NB4 (cell line): Measurements from ENCODE around the gene PPARA.

ENCODE experiments used
- DNase-seq: peaks from one replicate; pipeline ENCODE4 v3.0.0; 2010; ENCODE audit warnings: low read depth
- H3K4me3 ChIP-seq: one replicate; pipeline ENCODE4 v1.5.1; 2011; ENCODE audit warnings: mild to moderate bottlenecking, low read depth, low read length, moderate library complexity
- CTCF ChIP-seq: IDR thresholded peaks from one replicate; pipeline ENCODE4 v1.5.1; 2012; ENCODE audit warnings: low read depth, low read length
- MYC ChIP-seq: IDR thresholded peaks from 2 replicates; pipeline ENCODE4 v1.6.1; 2011; ENCODE audit warnings: low read depth, low read length
- POLR2A ChIP-seq: IDR thresholded peaks from 2 replicates; pipeline ENCODE4 v1.6.1; 2011; ENCODE audit warnings: mild to moderate bottlenecking; ENCODE audit not compliant: insufficient read length; ENCODE audit errors: extremely low read depth
- TF ChIP-seq, protein P1 (sequence below): IDR thresholded peaks from 2 replicates; pipeline ENCODE4 v1.6.1; 2011; ENCODE audit warnings: low read depth, low read length

Gene PPARA

GRCh38 chr22:46145896-46146295 lies 4.4 kb upstream of the PPARA start:
- no peak overlapping the region for H3K4me3 ChIP-seq
- TF ChIP-seq CTCF (no peak), POLR2A (no peak)
- TF ChIP-seq, protein P1, sequence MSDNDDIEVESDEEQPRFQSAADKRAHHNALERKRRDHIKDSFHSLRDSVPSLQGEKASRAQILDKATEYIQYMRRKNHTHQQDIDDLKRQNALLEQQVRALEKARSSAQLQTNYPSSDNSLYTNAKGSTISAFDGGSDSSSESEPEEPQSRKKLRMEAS: no peak
- DNase-seq: no peak

DNA sequence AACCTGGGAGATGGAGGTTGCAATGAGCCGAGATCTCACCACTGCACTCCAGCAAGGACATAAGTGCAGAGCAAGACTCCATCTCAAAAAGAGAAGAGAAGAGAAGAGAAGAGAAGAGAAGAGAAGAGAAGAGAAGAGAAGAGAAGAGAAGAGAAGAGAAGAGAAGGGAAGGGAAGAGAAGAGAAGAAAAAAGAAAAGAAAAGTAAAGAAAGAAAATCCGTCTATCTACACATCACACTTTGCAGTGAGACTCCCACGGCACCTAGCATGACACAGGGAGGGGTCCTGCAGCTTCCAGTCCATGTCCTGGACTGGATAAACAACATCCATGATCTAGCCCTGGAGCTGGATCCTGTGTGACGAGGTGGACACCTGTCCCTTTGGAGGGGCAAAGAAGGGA lies 4.0 kb upstream of the PPARA start:
- no peak for DNase-seq
- no peak overlapping the region for H3K4me3 ChIP-seq
- TF ChIP-seq, protein P1: no peak
- TF ChIP-seq MYC (no peak), CTCF (no peak), POLR2A (no peak)

DNA sequence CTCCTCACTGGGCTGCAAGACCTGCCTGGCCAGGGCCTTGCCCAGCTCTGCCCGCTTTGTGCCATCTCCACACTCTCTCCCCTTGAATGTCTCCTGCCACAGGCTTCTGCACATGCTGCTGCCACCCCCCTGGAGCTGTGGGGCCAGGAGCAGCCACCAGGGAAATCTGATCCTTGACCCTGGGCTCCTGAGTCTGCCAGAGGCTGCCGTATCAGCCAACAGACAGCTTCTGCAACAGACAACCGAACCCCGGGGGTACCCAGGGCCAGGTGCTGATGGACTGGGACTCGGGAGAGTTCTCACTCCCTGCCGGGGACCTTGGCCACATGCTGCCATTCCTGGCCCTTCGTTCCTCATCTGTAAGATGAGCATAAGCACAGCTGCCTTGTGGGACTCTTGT lies 3.3 kb upstream of the PPARA start:
- TF ChIP-seq POLR2A (no peak), MYC (no peak), CTCF (no peak)
- TF ChIP-seq, protein P1: no peak
- no peak overlapping the region for H3K4me3 ChIP-seq
- DNase-seq: no peak

DNA sequence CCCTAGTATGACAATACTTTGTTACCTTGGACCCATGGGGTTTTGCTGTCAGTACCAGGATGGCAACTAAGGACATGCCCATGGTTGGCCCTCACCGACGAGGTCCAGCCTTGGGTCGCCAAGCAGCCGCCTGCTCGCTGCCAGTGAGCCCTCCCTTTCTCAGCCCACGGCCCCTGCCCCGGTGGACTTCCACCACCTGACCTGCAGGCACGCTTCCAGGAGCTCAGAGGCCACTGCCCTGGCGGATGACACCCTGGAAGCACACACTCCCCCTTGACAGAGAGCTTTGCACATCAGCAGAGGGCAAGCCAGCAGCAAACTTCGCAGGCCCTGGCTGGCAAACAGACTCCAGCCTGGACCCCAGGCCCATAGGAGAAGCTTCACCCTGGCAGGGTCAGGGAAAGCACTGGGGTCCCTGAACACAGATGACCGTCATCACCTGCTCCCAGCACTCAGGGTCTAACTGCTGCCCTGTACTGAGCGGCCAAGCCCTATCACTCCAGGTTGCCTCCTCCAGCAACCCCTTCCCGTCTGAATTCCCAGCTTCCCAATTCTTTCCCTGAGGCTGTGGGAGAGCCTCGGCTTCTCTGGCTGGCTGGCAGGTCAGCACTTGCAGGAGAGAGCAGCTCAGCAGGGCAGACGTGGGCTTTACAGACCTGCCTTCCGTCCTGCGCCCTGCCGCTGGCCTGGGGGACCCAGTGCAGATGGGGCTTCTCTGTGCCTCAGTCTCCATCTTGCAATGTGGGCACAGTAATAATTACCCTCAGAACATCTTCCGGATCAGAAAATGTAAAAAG lies 2.7 kb upstream of the PPARA start:
- no peak overlapping the region for H3K4me3 ChIP-seq
- TF ChIP-seq POLR2A (no peak), CTCF (no peak)
- no peak for DNase-seq

- TF ChIP-seq MYC: no peak
- TF ChIP-seq CTCF: no peak
- no peak for TF ChIP-seq POLR2A
- no peak for DNase-seq
- no peak overlapping the region for H3K4me3 ChIP-seq
Observed at GRCh38 chr22:46148336-46148735, 2.0 kb upstream of the PPARA start.

DNA sequence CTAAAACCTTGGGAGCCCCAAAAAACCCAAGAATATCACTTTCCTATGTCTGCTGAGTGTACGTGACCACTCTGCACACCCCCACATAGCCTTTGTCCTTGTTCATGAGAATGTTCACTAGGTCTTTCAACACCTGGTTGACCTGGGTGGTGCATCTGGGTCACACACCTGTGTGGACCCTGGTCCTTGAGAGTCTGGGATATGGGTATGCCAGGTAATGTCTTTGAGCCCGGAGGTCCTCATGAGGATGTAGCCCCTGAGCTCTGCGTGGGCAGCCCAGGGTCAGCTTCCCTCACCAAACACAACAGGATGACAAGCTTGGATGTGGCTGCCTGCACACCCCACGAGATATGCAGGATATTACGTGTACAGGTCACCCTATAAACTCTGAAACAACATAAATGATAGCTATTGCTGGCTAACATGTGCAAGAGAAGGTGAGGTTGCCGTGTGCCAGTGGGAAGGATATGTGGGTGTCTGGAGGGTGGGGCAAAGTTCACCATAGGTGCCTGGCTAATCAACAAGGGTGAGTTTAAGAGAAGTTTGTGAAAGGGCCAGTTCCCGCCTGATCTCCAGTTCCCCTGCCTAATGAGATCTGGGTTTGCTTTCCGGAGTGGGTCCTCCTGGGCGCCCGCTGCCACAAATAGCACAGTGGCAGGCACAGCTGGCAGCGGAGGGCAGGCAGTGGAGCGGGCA lies 1.4 kb upstream of the PPARA start:
- TF ChIP-seq CTCF: no peak
- TF ChIP-seq MYC: no peak
- peak; percentile 19 for DNase-seq
- no peak overlapping the region for H3K4me3 ChIP-seq
